OCI-LY3 (cell line): ENCODE results near the gene CNOT2.

ENCODE experiments used
- H2AFZ ChIP-seq: fragments of 200-600, 300-600 bp; shearing (Covaris generic); 2 replicates; pipeline ENCODE4 v1.6.0; 2014; ENCODE audit warnings: antibody characterized with exemption, low read depth, low read length
- H3K27ac ChIP-seq: fragments of 200-600, 300-600 bp; sonication (generic); 2 replicates; pipeline ENCODE4 v1.5.1; 2014; ENCODE audit warnings: mild to moderate bottlenecking, low read length, moderate library complexity, mixed read lengths
- H3K27me3 ChIP-seq: fragments of 200-600, 300-600 bp; sonication (generic); 2 replicates; pipeline ENCODE4 v1.6.1; 2014; ENCODE audit warnings: low read depth, low read length, mixed read lengths
- H3K36me3 ChIP-seq: fragments of 200-600, 300-600 bp; sonication (generic); replicated peaks from 2 replicates; pipeline ENCODE3; 2014; ENCODE audit warnings: low read depth, low read length, mixed read lengths
- H3K4me1 ChIP-seq: fragments of 300-600, 200-600 bp; sonication (generic); 2 replicates; pipeline ENCODE4 v1.6.1; 2014; ENCODE audit warnings: low read length, mixed read lengths
- H3K4me2 ChIP-seq: fragments of 200-600, 300-600 bp; sonication (generic); 2 replicates; pipeline ENCODE4 v1.6.1; 2014; ENCODE audit warnings: low read length, mixed read lengths
- H3K4me3 ChIP-seq: fragments of 300-600, 200-600 bp; sonication (generic); 2 replicates; pipeline ENCODE4 v1.5.1; 2014; ENCODE audit warnings: antibody characterized with exemption, mild to moderate bottlenecking, low read length, moderate library complexity
- H3K79me2 ChIP-seq: fragments of 300-600, 200-600 bp; shearing (Covaris generic); 2 replicates; pipeline ENCODE4 v1.6.1; 2014; ENCODE audit warnings: mild to moderate bottlenecking, low read length, mixed read lengths
- H3K9ac ChIP-seq: fragments of 300-600, 200-600 bp; shearing (Covaris generic); 2 replicates; pipeline ENCODE4 v1.6.0; 2014; ENCODE audit warnings: mild to moderate bottlenecking, low read length, moderate library complexity
- H3K9me3 ChIP-seq: fragments of 200-600, 300-600 bp; shearing (Covaris generic); 2 replicates; pipeline ENCODE4 v1.6.1; 2014; ENCODE audit warnings: low read length, mixed read lengths; ENCODE audit not compliant: insufficient read depth
- H4K20me1 ChIP-seq: fragments of 200-600, 300-600 bp; sonication (generic); 2 replicates; pipeline ENCODE4 v1.6.1; 2016; ENCODE audit warnings: low read length, mixed read lengths; ENCODE audit not compliant: insufficient read depth
- EZH2phosphoT487 ChIP-seq: fragments of 200-600 bp; shearing (Covaris generic); IDR thresholded peaks from 2 replicates; pipeline ENCODE4 v1.6.1; 2018; ENCODE audit warnings: antibody characterized with exemption, mixed run types, low read depth
- TF ChIP-seq, protein P1 (sequence below): fragments of 200-600, 300-600 bp; sonication (generic); IDR thresholded peaks from 2 replicates; pipeline ENCODE4 v1.5.1; 2014; ENCODE audit warnings: antibody characterized with exemption, low read length, low read depth

Gene CNOT2

GRCh38 chr12:70329728-70330127 lies 86.5 kb downstream of the CNOT2 start:
- Histone ChIP-seq H3K9ac (no peak overlapping the region), H3K27ac (no peak overlapping the region), H2AFZ (no peak overlapping the region), H3K27me3 (no peaks in the 10 kb centered on the region), H3K4me2 (no peak overlapping the region), H3K4me1 (no peaks in the 10 kb centered on the region), H4K20me1 (no peaks in the 10 kb centered on the region), H3K4me3 (no peak overlapping the region), H3K9me3 (no peaks in the 10 kb centered on the region), H3K79me2 (no peaks in the 10 kb centered on the region), H3K36me3 (peaks cover 3% of the 10 kb centered on the region)
- TF ChIP-seq, protein P1, sequence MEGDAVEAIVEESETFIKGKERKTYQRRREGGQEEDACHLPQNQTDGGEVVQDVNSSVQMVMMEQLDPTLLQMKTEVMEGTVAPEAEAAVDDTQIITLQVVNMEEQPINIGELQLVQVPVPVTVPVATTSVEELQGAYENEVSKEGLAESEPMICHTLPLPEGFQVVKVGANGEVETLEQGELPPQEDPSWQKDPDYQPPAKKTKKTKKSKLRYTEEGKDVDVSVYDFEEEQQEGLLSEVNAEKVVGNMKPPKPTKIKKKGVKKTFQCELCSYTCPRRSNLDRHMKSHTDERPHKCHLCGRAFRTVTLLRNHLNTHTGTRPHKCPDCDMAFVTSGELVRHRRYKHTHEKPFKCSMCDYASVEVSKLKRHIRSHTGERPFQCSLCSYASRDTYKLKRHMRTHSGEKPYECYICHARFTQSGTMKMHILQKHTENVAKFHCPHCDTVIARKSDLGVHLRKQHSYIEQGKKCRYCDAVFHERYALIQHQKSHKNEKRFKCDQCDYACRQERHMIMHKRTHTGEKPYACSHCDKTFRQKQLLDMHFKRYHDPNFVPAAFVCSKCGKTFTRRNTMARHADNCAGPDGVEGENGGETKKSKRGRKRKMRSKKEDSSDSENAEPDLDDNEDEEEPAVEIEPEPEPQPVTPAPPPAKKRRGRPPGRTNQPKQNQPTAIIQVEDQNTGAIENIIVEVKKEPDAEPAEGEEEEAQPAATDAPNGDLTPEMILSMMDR = no peak
- TF ChIP-seq EZH2phosphoT487 = no peak

DNA sequence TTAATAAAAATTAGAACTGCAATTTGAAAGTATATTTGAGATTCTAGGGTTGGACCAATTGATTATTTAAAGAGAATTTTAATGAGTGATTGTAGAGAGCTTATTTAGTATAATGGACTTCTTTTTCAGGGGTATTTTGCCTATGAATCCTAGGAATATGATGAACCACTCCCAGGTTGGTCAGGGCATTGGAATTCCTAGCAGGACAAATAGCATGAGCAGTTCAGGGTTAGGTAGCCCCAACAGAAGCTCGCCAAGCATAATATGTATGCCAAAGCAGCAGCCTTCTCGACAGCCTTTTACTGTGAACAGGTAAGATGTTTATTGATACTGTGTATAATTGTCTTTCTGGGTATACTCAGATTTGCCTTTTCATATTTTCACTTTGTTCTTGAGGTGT lies 86.9 kb downstream of the CNOT2 start:
- Histone ChIP-seq H2AFZ (no peak overlapping the region), H3K9ac (no peak overlapping the region), H3K79me2 (no peaks in the 10 kb centered on the region), H3K4me2 (no peak overlapping the region), H3K27ac (no peak overlapping the region), H3K9me3 (no peaks in the 10 kb centered on the region), H3K4me1 (no peaks in the 10 kb centered on the region), H3K36me3 (peaks cover 3% of the 10 kb centered on the region), H3K4me3 (no peak overlapping the region), H3K27me3 (no peaks in the 10 kb centered on the region), H4K20me1 (no peaks in the 10 kb centered on the region)
- TF ChIP-seq EZH2phosphoT487 = no peak
- TF ChIP-seq, protein P1 = no peak

- Histone ChIP-seq H3K27me3 (no peaks in the 10 kb centered on the region), H2AFZ (no peak overlapping the region), H3K9me3 (no peaks in the 10 kb centered on the region), H3K4me3 (no peak overlapping the region), H3K27ac (no peak overlapping the region), H3K4me1 (no peaks in the 10 kb centered on the region), H3K79me2 (no peaks in the 10 kb centered on the region), H3K36me3 (peaks cover 11% of the 10 kb centered on the region), H3K9ac (no peak overlapping the region), H3K4me2 (no peak overlapping the region), H4K20me1 (no peaks in the 10 kb centered on the region)
- TF ChIP-seq, protein P1 = no peak
- TF ChIP-seq EZH2phosphoT487 = no peak
Observed at GRCh38 chr12:70332236-70332635, 89.0 kb downstream of the CNOT2 start.

- Histone ChIP-seq H3K36me3 (peaks cover 26% of the 10 kb centered on the region), H3K9ac (no peak overlapping the region), H3K4me2 (no peak overlapping the region), H3K27me3 (no peaks in the 10 kb centered on the region), H4K20me1 (no peaks in the 10 kb centered on the region), H2AFZ (no peak overlapping the region), H3K9me3 (no peaks in the 10 kb centered on the region), H3K27ac (no peak overlapping the region), H3K4me1 (no peaks in the 10 kb centered on the region), H3K79me2 (no peaks in the 10 kb centered on the region), H3K4me3 (no peak overlapping the region)
- TF ChIP-seq EZH2phosphoT487 = no peak
- TF ChIP-seq, protein P1 = no peak
Observed at GRCh38 chr12:70334742-70335141, 91.5 kb downstream of the CNOT2 start.
